GM12878 (cell line): ENCODE results near the gene DCAF5. TPM values are rescaled to one million over a fixed set of nuclear protein-coding genes. Genes with fewer than 3 reads are reported as not detected.

Experiments used
- CEBPB ChIP-seq, 2 experiments: fragments of 150-350 bp in 1 of 2; IDR thresholded peaks; 2 replicates each; pipeline ENCODE4 v1.6.1; 2012 to 2014; ENCODE audit warnings: low read depth in 2 of 2, low read length in 2 of 2, borderline replicate concordance in 1 of 2, inconsistent platforms in 1 of 2
- ESRRA ChIP-seq: IDR thresholded peaks from 2 replicates; pipeline ENCODE4 v1.6.1; 2012; ENCODE audit warnings: mild to moderate bottlenecking, low read length, improper control_type of control experiment
- HCFC1 ChIP-seq: fragments of 150-350 bp; IDR thresholded peaks from 2 replicates; pipeline ENCODE4 v1.6.1; 2014; ENCODE audit warnings: low read length
- HDAC6 ChIP-seq: fragments of 200-600 bp; sonication (generic); IDR thresholded peaks from one replicate; pipeline ENCODE4 v1.8.0; 2017; ENCODE audit warnings: antibody characterized with exemption; ENCODE audit not compliant: unreplicated experiment
- LARP7 ChIP-seq: fragments of 450-650 bp; IDR thresholded peaks from 2 replicates; pipeline ENCODE4 v1.6.1; 2017; ENCODE audit warnings: mild to moderate bottlenecking
- MYC ChIP-seq: IDR thresholded peaks from 2 replicates; pipeline ENCODE4 v1.6.1; 2011; ENCODE audit warnings: mild to moderate bottlenecking, low read length, moderate library complexity, inconsistent platforms; ENCODE audit not compliant: insufficient read depth, insufficient replicate concordance, insufficient read length, severe bottlenecking
- POLR2AphosphoS2 ChIP-seq: IDR thresholded peaks from 2 replicates; pipeline ENCODE4 v1.6.1; 2011; ENCODE audit warnings: low read depth, mild to moderate bottlenecking, low read length, improper control_type of control experiment, moderate library complexity
- SIX5 ChIP-seq: IDR thresholded peaks from 2 replicates; pipeline ENCODE4 v1.6.1; 2011; ENCODE audit warnings: mild to moderate bottlenecking, low read depth, low read length, moderate library complexity; ENCODE audit not compliant: severe bottlenecking
- SMAD1 ChIP-seq: fragments of 450-650 bp; IDR thresholded peaks from 2 replicates; pipeline ENCODE4 v1.6.1; 2018; ENCODE audit warnings: mild to moderate bottlenecking, low read depth; ENCODE audit not compliant: partially characterized antibody
- SREBF2 ChIP-seq: IDR thresholded peaks from 2 replicates; pipeline ENCODE4 v1.6.1; 2012; ENCODE audit warnings: mild to moderate bottlenecking, low read length
- SUPT20H ChIP-seq: IDR thresholded peaks from 2 replicates; pipeline ENCODE4 v1.6.1; 2011; ENCODE audit warnings: low read depth, mild to moderate bottlenecking, low read length, moderate library complexity, borderline replicate concordance; ENCODE audit not compliant: control insufficient read depth
- TCF12 ChIP-seq: IDR thresholded peaks from 2 replicates; pipeline ENCODE4 v1.6.1; 2011; ENCODE audit warnings: low read depth, mild to moderate bottlenecking, low read length
- USF1 ChIP-seq: IDR thresholded peaks from 2 replicates; pipeline ENCODE4 v1.6.1; 2011; ENCODE audit warnings: borderline replicate concordance, low read depth, mild to moderate bottlenecking, moderate library complexity, mixed read lengths, low read length; ENCODE audit not compliant: insufficient read depth; ENCODE audit errors: extremely low read length
- YBX1 ChIP-seq: fragments of 450-650 bp; IDR thresholded peaks from 2 replicates; pipeline ENCODE4 v1.6.1; 2016; ENCODE audit warnings: antibody characterized with exemption
- polyA plus RNA-seq, 11 experiments: library from polyadenylated mRNA; depleted of rRNA in 4 of 11; unstranded in 6 of 11; stranded (reverse) in 5 of 11; fragments of >200 nt; fragmentation: Nextera tagmentation in 4 of 11; fragmentation: Illumina TruSeq in 1 of 11; extraction: Ambion mirVana in 4 of 11; extraction: Trizol in 1 of 11; gene quantifications; 1 replicate in 1 of 11; 2 replicates in 10 of 11; pipeline versions ENCODE4 v1.2.1 to v1.2.3, GENCODE V29; 2011 to 2016; ENCODE audit warnings: inconsistent platforms in 2 of 11, missing spikeins in 2 of 11, low read depth in 1 of 11
- total RNA-seq, 4 experiments: library from RNA; depleted of rRNA in 3 of 4; stranded (reverse); fragments of >200 nt in 3 of 4; fragmentation: Illumina TruSeq in 1 of 4; extraction: Trizol in 1 of 4; gene quantifications; 2 replicates each; pipeline versions ENCODE4 v1.2.1 to v1.2.3, GENCODE V29; 2013 to 2021
- TF ChIP-seq, protein P1 (sequence below): fragments of 450-650 bp; IDR thresholded peaks from 2 replicates; pipeline ENCODE4 v1.6.1; 2014; ENCODE audit warnings: mild to moderate bottlenecking

DCAF5 gene
- total and polyA plus RNA-seq, 10 of the 15 experiments (the other 5 are each of a cell fraction or from before 2014, with no cell fraction given), result 6.8 to 38.1 (median 19.1) TPM

GRCh38 chr14:69153873-69154270 lies 953 bp upstream of the DCAF5 start (continued):
- TF ChIP-seq YBX1, result no peak
- TF ChIP-seq SIX5, result no peak
- TF ChIP-seq TCF12, result no peak
- TF ChIP-seq HCFC1, result no peak
- no peak for TF ChIP-seq USF1
- no peak for TF ChIP-seq SUPT20H
- TF ChIP-seq MYC, result no peak
- TF ChIP-seq SREBF2, result no peak
- TF ChIP-seq ESRRA, result no peak
- TF ChIP-seq LARP7, result no peak
- TF ChIP-seq CEBPB (IDR thresholded peaks at IDR 0.05; ENCODE audit: borderline replicate concordance in 1 of 2, low read depth in 2 of 2, low read length in 2 of 2), result no peak
- TF ChIP-seq, protein P1, sequence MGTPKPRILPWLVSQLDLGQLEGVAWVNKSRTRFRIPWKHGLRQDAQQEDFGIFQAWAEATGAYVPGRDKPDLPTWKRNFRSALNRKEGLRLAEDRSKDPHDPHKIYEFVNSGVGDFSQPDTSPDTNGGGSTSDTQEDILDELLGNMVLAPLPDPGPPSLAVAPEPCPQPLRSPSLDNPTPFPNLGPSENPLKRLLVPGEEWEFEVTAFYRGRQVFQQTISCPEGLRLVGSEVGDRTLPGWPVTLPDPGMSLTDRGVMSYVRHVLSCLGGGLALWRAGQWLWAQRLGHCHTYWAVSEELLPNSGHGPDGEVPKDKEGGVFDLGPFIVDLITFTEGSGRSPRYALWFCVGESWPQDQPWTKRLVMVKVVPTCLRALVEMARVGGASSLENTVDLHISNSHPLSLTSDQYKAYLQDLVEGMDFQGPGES, result no peak
- TF ChIP-seq SMAD1, result no peak
- TF ChIP-seq HDAC6, result no peak
- no peak for TF ChIP-seq POLR2AphosphoS2
